HG02970 (cell line): ENCODE results near the gene FAM20C.
"Not testable (repeated sequence)": the region's sequence is repeated elsewhere in the genome, so short reads cannot be mapped to it uniquely, and the experiment has no call there.

ENCODE experiments used
- ATAC-seq: cut with Tn5 transposase; IDR thresholded peaks from one replicate; pipeline ENCODE4 v1.9.1; 2021; ENCODE audit warnings: mild to moderate bottlenecking, moderate library complexity, moderate number of reproducible peaks; ENCODE audit not compliant: unreplicated experiment, low FRiP score

FAM20C gene

GRCh38 chr7:171912-172515 lies 20.4 kb upstream of the FAM20C start:
- no peak for ATAC-seq

GRCh38 chr7:173209-173918 lies 19.0 kb upstream of the FAM20C start:
- ATAC-seq = no peak

GRCh38 chr7:174716-175115 lies 17.7 kb upstream of the FAM20C start:
- no peak for ATAC-seq

DNA sequence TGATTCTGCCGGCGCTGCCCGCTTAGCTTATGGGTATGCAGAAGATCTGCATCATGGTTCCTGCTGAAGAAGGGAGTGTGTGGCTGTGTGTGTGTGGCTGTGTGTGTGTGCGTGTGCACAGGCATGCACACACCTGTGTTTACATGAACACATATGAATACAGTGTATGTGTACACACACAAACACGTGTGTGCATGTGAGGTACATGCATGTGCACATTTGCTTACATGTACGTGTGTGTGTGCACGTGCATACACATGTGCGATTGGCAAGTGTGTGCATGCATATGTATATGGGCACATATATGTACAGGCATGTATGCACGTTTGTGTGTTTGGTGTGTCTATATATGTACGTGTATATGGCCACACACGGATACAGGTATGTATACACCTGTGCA lies 16.4 kb upstream of the FAM20C start:
- ATAC-seq = no peak

DNA sequence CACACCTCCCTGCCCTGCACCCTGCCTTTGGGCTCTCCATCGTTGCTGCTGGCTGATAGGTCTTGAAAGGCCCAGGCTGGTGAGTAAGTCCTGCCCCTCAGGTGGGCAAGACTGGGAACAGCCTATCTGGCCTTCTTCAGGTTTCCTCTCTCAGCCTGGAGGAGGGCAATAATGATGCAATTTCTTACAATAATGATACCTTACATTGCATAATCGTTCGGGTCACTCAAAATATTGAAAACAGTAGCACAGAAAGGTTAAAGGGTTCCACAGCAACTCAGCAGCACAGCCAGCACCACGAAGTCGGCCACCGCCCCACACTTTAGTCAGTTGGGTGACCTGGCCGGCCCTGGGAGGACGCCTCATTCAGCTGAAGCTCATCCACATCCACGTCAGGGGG lies 16.0 kb upstream of the FAM20C start:
- ATAC-seq = no peak

DNA sequence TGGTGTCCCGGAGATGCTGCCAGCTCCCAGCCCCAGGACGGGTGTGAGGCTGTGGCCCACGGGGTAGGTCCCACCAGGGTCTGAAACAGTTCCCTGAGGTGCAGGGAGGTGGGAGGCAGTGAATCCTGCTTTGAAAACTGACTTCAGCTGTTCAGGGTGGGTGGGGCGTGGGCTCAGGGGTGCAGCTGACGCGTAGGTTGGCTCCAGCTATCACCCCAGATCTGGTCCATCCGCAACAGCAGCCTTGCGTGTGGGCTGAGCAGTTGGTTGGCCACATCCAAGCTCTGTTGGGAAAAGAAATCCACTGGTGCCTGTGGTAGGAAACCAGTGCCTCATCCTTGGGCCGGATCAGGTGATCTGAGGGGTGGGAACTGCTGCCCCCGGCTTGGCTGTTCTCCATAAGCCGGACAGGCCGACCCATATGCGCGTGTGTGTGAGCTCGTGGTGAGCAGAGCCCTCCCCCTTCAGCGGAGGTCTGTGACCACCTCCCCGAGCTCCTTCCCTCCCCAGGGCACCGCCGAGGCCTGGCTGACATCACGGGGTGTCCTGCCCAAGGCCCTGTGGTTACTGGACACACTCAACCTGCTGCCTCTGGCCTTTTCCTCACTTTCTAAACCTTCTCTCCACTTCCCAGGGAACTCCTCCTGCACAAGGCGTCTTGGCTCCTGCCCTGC lies 15.4 kb upstream of the FAM20C start:
- no peak for ATAC-seq

GRCh38 chr7:178444-178843 lies 13.9 kb upstream of the FAM20C start:
- ATAC-seq = no peak

DNA sequence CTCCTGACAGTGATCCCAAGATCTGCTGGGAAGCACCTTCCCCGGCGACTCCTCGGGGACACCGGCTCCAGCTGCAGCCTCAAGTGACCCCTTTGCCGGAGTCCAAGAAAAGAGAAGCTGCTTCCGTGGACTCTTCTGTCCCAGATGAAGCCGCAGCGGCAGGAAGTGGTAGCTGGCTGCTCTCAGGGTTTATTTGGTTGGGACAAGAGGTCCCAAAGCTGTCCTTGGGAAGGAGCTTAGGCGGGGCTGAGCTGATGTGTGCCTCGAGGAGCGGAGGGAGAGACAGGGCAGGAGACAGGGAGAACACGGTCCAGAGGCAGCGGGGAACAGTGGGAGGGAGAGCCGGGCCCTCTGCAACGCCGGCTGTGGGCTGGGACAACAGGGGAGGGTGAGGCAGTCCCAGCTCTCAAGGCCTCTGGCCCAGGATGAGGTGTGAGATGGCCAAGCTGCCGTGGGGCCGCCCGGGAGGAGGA lies 13.1 kb upstream of the FAM20C start:
- no peak for ATAC-seq

- no peak for ATAC-seq
These were observed 12.2 kb upstream of the FAM20C start for GRCh38 chr7:179948-180694.

DNA sequence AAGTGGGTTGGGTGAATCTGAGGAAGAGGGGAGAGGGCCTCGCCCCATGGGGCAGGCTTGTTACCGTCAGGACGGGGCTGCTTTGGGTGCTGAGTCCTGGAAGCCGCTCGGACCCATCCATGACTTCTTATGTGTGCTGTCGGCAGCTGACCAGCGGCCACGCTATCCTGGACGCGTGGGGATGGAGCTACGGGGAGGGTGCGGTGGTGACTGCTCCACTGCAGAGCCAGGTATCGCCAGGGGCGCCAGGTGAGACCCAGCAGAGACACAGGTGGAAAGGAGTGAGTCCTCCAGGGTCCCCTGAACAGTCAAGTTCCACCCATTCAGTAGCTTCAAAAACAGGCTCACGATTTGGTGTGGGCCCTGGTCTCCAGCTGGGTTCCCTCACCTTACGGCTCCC lies 10.6 kb upstream of the FAM20C start:
- no peak for ATAC-seq

GRCh38 chr7:182502-182901 lies 9.9 kb upstream of the FAM20C start:
- not testable (repeated sequence) for ATAC-seq

DNA sequence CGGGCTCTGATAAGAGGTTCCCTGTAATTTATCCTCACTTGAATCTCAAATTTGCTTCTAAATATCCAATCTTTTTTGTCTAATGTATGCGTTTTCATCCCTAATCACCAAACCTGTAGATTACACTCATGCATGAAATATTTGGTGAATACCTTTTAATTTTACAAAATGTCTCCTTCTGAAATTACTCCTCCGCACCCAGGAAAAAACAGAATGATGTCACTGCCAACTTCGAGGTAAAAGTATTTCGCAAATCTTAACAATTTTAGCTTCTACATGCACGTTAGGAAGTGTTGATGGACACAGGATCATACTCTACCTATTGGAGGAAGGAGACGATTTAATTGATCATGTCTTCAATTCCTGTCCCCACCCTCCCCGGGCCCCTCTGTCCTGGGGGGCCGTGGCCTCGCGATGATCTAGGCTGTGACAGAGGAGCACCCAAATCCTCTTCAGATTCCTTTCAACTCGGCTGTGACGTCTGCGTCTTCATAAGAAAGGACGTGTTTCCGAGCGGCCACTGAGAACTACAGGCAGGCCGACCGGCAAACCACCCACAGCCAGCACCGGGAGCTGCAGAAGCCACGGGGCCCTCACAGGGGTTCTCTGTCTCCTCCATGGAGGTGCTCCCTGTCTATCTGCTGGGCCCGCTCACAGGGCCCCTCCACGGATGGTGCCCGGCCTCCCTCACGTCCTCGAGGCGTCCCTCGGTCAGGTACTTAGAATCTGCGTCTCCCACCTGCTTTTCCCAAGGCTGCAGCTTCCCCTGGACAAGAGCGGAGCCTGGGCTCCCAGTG lies 8.7 kb upstream of the FAM20C start:
- ATAC-seq = no peak

DNA sequence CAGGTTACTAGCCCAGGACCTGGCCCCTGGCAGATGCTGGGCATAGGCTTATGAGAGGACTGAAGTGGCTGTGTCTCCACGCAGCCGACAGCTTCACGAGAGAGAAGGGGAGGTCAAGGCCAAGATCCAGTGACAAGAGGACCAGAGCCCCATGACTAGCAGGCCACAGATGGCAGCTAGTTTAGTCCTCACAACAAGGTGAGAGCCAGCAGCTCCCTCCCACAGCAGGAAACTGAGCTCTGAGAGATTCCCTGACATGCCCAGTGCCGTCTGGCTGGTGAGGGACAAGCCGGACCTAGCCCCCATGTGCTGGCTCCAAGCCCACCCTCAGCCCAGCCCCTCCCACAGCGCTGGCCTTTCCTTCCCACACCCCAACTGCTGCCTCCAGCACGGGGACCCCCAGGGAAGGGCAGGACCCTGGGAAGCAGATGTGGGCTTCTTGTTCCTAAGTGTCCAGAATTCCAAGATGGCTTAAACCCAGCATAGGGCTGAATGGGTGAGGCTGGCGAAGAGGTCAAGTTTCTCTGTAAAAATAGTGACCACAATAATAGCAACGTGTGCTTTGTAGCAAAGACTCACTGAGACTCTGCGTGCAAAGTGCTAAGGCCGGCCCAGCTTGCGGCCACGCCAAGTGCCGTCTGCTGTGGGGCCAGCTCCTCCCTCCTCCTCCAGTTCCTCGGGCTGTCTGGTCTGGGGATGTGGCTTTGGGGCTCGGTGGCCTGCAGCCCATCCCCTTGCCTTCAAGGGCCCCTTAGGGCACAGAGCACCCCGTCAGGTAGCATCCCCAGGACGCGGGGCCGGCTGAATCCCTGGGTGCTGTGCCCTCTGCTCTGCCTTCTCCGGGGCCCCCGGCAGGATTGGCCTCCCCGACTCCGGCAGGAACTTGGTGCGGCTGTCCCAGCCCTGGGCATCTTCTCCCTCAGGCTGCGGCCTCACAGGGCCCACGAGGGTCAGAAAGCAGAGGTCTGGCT lies 7.8 kb upstream of the FAM20C start:
- no peak for ATAC-seq

DNA sequence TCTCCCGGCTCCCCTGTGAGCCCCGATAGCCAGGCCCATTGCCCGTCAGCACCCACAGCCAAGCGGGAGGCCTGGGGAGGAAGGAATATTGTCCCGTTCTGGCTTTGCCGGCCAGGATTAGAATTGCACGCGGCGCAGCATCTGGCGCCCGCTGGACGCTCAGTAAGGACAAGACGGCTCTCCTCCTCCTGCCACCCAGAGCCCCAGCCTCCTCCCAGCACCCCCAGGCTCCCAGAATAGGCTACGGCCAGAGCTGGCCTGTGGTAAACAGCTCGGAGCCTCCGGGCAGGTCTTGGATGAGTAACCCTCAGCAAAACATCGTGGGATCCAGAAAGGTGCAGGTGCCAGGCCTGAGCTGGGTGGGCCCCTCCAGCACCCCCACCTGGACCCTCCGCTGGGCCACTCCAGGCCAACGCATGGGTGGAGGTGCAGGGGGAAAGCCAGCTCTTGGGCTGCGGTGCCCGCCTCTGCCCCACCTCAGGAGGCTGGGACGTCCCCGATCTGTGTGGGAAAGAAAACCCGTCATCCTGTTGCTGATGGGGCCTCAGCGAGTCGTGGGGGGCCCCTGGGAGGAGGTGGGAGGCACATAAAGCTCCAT lies 5.8 kb upstream of the FAM20C start:
- ATAC-seq = no peak

GRCh38 chr7:187227-187927 lies 5.0 kb upstream of the FAM20C start:
- ATAC-seq = no peak

DNA sequence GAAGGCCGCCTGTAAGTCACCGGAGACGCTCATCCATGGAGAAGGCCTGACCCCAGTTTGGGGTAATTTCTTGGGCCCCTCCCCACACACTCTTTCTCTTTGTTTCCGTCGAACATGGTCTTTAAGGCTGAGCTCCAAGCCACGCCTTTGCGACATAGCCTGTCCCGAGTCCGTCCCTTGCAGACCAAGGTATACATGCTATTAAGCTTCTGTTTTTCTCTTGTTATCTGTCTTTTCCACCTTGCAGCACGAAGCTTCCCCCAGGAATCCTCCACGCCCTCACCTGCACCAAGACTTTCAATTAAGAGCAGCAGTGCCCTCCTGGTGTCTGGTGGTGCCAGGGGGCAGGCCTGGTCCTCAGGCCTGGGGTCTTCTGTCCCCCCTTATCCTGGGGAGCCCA lies 4.2 kb upstream of the FAM20C start:
- ATAC-seq = no peak

- ATAC-seq = no peak
These were observed 3.5 kb upstream of the FAM20C start for GRCh38 chr7:188727-189500.
